Measurements from ENCODE around the gene UPK3A.
"Not testable (repeated sequence)": the region's sequence is repeated elsewhere in the genome, so short reads cannot be mapped to it uniquely, and the experiment has no call there.

Gene UPK3A

GRCh38 chr22:45285263-45286058, 712 bp downstream of the UPK3A start:
- no peak for DNase-seq

GRCh38 chr22:45286854-45287551, 2.3 kb downstream of the UPK3A start:
- DNase-seq: no peak

- DNase-seq: no peak
Observed at GRCh38 chr22:45290410-45290936, 5.7 kb downstream of the UPK3A start.

- no peak for DNase-seq
Observed at GRCh38 chr22:45291061-45291930, 6.5 kb downstream of the UPK3A start.

- no peak for DNase-seq
Observed at GRCh38 chr22:45291931-45292290, 7.2 kb downstream of the UPK3A start.

GRCh38 chr22:45292731-45293442, 8.1 kb downstream of the UPK3A start:
- no peak for DNase-seq

GRCh38 chr22:45294030-45294429, 9.3 kb downstream of the UPK3A start:
- DNase-seq: no peak

- DNase-seq: not testable (repeated sequence)
Observed at GRCh38 chr22:45295004-45295403, 10.3 kb downstream of the UPK3A start.

GRCh38 chr22:45295492-45295891, 10.7 kb downstream of the UPK3A start:
- DNase-seq: no peak

GRCh38 chr22:45296628-45297297, 12.0 kb downstream of the UPK3A start:
- DNase-seq: no peak

GRCh38 chr22:45298934-45299505, 14.3 kb downstream of the UPK3A start:
- DNase-seq: no peak

GRCh38 chr22:45302751-45303150, 18.0 kb downstream of the UPK3A start:
- DNase-seq: no peak

GRCh38 chr22:45303181-45303580, 18.4 kb downstream of the UPK3A start:
- no peak for DNase-seq

- DNase-seq: no peak
Observed at GRCh38 chr22:45304971-45305370, 20.2 kb downstream of the UPK3A start.

- DNase-seq: no peak
Observed at GRCh38 chr22:45305456-45306075, 20.8 kb downstream of the UPK3A start.

- no peak for DNase-seq
Observed at GRCh38 chr22:45306139-45306538, 21.4 kb downstream of the UPK3A start.

GRCh38 chr22:45308391-45308956, 23.7 kb downstream of the UPK3A start:
- no peak for DNase-seq

GRCh38 chr22:45308957-45309421, 24.2 kb downstream of the UPK3A start:
- no peak for DNase-seq

- peak; percentile 83 for DNase-seq
Observed at GRCh38 chr22:45309422-45310227, 24.9 kb downstream of the UPK3A start, which contains the start of gene FAM118A. Gene FAM118A (plus strand): TSS chr22:45309934. CDS start chr22:45322380, 12,446 bp downstream.
